GM12874 (cell line): ENCODE results near the gene POU3F1.

Experiments
- CTCF ChIP-seq: IDR thresholded peaks from 2 replicates; pipeline ENCODE4 v1.5.1; 2011; ENCODE audit warnings: low read depth, mild to moderate bottlenecking, control low read depth, low read length, moderate library complexity; ENCODE audit not compliant: insufficient read depth

Gene POU3F1

GRCh38 chr1:38053416-38054091, 7.0 kb upstream of the POU3F1 start:
- no peak for TF ChIP-seq CTCF

- TF ChIP-seq CTCF: no peak
Observed at GRCh38 chr1:38052750-38053415, 6.3 kb upstream of the POU3F1 start.

- no peak for TF ChIP-seq CTCF
Observed at GRCh38 chr1:38051079-38051543, 4.5 kb upstream of the POU3F1 start.

GRCh38 chr1:38050397-38051078, 3.9 kb upstream of the POU3F1 start:
- no peak for TF ChIP-seq CTCF

- no peak for TF ChIP-seq CTCF
Observed at GRCh38 chr1:38047603-38048141, 1.1 kb upstream of the POU3F1 start.

GRCh38 chr1:38046884-38047602, 450 bp upstream of the POU3F1 start:
- TF ChIP-seq CTCF: no peak
